Measurements from ENCODE around the gene ACP7. TPM values are rescaled to one million over a fixed set of nuclear protein-coding genes. Genes with fewer than 3 reads are reported as not detected.

The ACP7 gene
- total RNA-seq, 4 donors from 2014 or later: not detected

DNA sequence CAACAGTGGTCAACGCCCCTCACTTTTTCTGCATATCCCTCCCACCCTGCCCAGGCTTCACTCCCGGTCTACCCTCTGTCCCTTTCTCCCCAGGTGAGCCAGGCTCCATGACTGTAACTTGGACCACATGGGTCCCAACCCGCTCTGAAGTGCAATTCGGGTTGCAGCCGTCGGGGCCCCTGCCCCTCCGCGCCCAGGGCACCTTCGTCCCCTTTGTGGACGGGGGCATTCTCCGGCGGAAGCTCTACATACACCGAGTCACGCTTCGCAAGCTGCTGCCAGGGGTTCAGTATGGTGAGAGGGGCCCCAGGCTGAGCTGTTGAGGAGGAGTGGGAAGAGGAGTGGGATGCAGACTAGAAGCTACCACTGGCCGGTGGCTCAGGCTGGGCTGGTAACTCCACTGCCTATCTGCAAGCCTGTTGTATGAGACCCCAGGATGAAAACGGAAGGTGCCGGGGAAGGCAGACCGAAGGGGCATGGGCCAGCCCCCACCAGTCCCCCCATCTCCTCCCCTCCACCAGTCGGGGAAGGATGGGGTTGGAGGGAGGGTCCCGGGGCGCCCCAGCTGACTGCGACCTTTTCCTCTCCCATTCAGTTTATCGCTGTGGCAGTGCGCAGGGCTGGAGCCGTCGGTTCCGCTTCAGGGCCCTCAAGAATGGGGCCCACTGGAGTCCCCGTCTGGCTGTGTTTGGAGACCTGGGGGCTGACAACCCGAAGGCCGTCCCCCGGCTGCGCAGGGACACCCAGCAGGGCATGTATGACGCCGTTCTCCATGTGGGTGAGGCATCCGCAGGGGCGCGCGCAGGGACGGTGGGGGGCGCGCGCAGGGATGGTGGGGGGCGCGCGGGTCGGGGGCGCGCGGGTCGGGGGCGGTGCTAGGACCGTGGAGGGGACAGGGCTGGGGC is 14.4 kb downstream of the ACP7 start:
- peaks cover 0 to 79% (median 4%) of the 10 kb centered on the region in 4 donors for H3K27me3 ChIP-seq
- no peak overlapping the region for H3K27ac ChIP-seq (replicated peaks in 1 of 4)

DNA sequence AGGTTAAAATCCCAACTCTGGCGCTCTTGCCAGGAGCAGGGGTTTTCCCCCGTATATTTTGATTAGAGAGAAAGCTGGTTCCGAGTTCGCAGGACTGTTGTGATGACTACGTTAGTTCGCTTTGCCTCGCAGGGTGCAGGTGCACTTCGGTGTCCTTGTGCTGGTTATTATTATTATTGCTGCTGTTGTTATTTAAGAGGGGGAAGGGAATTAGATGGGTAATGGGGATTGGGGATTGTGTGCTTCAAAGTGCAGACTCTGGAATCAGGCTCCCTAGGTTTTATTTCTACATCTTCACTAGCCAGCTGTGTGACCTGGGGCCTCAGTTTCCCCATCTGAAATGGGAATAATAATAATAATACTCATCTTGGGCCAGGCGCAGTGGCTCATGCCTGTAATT is 15.2 kb downstream of the ACP7 start:
- no peak for DNase-seq (ENCODE audit: extremely low spot score)
- Histone ChIP-seq H3K4me1 (peaks cover 0 to 6% (median 3%) of the 10 kb centered on the region in 4 donors), H3K4me3 (no peak overlapping the region), H3K9me3 (no peaks in the 10 kb centered on the region), H3K36me3 (no peaks in the 10 kb centered on the region), H3K27ac (replicated peaks in 1 of 4) (no peak overlapping the region), H3K27me3 (peaks cover 0 to 80% (median 4%) of the 10 kb centered on the region in 4 donors)
- TF ChIP-seq CTCF (IDR thresholded peaks at IDR 0.05) (no peak), POLR2A (IDR thresholded peaks at IDR 0.05; ENCODE audit: low read depth) (no peak), POLR2AphosphoS5 (IDR thresholded peaks at IDR 0.05) (no peak), EP300 (IDR thresholded peaks at IDR 0.05) (no peak)
- intact Hi-C loops (cut with DNase I): no loop called here
- WGBS: 44% methylated on average over 9 of the region's 9 CpGs

More for the DNA sequence above, 14.4 kb downstream of the ACP7 start:
- Histone ChIP-seq H3K36me3 (no peaks in the 10 kb centered on the region), H3K4me3 (no peak overlapping the region), H3K9me3 (no peaks in the 10 kb centered on the region), H3K4me1 (peaks cover 0 to 6% (median 3%) of the 10 kb centered on the region in 4 donors)
- TF ChIP-seq EP300 (IDR thresholded peaks at IDR 0.05) (no peak), CTCF (IDR thresholded peaks at IDR 0.05) (no peak)
- intact Hi-C loops (cut with DNase I): no loop called here
- WGBS: 21% methylated on average over 32 of the region's 53 CpGs
- DNase-seq (ENCODE audit: extremely low spot score): no peak

- Histone ChIP-seq H3K27ac (replicated peaks in 1 of 4) (no peak overlapping the region), H3K27me3 (peaks cover 0 to 75% (median 4%) of the 10 kb centered on the region in 4 donors), H3K4me3 (no peak overlapping the region), H3K36me3 (no peaks in the 10 kb centered on the region), H3K4me1 (peaks cover 0 to 6% (median 3%) of the 10 kb centered on the region in 4 donors), H3K9me3 (no peaks in the 10 kb centered on the region)
- no peak for TF ChIP-seq POLR2AphosphoS5 (IDR thresholded peaks at IDR 0.05)
- no peak for DNase-seq (ENCODE audit: extremely low spot score)
- intact Hi-C loops (cut with DNase I): no loop called here
- 87% methylated on average over 19 of the region's 19 CpGs for WGBS
Measured at GRCh38 chr19:39100500-39101166, 16.5 kb downstream of the ACP7 start.

DNA sequence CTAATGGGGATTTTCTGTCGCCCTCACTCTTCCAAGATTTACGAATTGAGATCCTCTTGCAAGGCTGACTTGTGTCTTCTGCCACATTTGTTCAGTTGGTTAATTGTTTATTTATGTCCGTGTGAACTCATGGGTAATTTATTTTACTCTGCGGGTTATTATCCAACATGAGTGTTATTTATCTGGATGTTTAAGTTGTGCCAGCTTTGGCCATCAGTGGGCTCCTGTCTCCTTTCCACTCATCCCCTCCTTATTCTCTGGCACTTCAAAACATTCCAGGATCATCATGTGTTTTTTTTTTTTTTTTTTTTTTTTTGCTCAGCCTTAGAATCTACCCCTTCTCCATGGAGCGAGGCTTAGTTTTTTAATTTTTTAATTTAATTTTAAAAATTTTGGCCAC is 19.0 kb downstream of the ACP7 start:
- intact Hi-C loops (cut with DNase I): no loop called here
- 50% methylated on average over 5 of the region's 5 CpGs for WGBS

More for the DNA sequence above, 19.0 kb downstream of the ACP7 start:
- Histone ChIP-seq H3K27ac (replicated peaks in 1 of 4) (no peak overlapping the region), H3K9me3 (no peaks in the 10 kb centered on the region), H3K36me3 (no peaks in the 10 kb centered on the region), H3K27me3 (peaks cover 0 to 70% (median 4%) of the 10 kb centered on the region in 4 donors), H3K4me3 (no peak overlapping the region), H3K4me1 (peaks cover 0 to 6% (median 3%) of the 10 kb centered on the region in 4 donors)
- no peak for DNase-seq (ENCODE audit: extremely low spot score)
- TF ChIP-seq POLR2AphosphoS5 (IDR thresholded peaks at IDR 0.05): no peak
- TF ChIP-seq EP300 (IDR thresholded peaks at IDR 0.05): no peak
- TF ChIP-seq CTCF (IDR thresholded peaks at IDR 0.05): no peak
- TF ChIP-seq POLR2A (IDR thresholded peaks at IDR 0.05; ENCODE audit: low read depth): no peak

All from esophagus muscularis mucosa (tissue), 4 donors.